Measurements from ENCODE around the gene ZSWIM9.
A peak's percentile ranks its signal among the peaks of the same experiment; 100 is the strongest.

Gene ZSWIM9

DNA sequence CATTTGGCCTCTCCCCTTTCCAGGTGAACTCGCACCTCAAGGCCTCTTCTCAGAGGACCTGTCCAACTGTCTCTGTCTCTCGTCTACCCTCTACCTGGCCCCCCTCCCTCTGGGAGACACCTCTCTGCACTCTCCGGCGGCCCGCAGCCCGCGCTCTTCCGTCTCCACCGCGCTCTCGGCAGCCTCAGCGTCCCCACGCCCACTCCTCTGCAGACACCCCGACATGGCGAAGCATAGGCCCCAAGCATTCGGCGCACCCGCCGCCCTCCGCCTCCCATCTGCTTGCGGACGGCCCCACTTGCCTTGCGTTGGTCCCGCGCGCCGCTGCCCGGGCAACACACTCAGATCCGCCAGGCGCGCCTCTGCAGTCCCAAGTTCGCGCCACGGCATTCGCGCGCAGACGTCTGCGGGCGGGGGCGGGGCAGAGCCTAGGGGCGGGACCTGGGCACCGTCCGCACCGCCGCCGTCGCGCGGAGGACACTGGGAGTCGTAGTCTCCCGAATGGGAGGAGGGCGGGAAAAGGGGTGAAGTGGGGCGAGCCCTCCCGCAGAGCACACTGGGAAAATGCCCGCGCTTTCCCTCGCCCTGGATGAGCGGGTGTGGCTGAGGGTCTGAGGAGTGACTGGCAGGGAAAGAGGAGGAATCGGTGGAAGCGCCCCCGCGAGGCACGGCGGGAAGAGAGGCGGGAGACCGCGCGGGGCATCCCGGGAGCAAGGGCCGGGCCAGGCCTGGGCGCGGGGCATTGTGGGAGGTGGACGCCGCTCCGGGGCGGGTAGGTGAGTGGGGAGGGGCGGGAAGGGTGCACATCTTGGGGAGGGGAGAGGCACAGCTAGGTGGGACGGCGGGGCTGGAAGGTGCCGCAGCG is at the start of gene ZSWIM9, which contains the start of gene LIG1:
TSS of gene ZSWIM9 (plus strand) at position 742 of the 865 bp plus-strand sequence. CDS start 1,123 bp downstream, outside the sequence.
TSS of gene LIG1 (minus strand) at position 406 of the 865 bp plus-strand sequence. CDS start 4,778 bp downstream, outside the sequence.
- DNase-seq = peak; percentile 91

DNA sequence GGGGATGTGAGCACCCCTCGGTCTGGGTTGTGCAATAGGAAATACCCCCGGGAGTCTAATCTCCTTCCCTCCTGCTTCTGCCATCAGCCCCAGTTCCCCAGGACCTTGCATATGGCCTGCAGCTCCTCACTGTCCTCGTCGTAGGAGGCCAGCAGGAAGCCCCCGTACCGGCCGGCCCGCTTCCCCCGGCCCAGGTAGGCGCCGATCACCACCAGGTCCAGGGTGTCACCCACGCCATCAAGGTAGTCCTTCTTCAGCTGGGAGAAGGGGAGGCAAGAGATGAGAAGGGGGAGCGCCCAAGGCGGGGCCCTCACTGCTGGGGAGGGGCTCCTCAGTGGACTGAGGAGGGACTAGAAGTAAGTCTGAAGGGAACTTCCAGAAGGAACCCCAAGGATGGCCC is 49.4 kb upstream of the ZSWIM9 start:
- DNase-seq = no peak

DNA sequence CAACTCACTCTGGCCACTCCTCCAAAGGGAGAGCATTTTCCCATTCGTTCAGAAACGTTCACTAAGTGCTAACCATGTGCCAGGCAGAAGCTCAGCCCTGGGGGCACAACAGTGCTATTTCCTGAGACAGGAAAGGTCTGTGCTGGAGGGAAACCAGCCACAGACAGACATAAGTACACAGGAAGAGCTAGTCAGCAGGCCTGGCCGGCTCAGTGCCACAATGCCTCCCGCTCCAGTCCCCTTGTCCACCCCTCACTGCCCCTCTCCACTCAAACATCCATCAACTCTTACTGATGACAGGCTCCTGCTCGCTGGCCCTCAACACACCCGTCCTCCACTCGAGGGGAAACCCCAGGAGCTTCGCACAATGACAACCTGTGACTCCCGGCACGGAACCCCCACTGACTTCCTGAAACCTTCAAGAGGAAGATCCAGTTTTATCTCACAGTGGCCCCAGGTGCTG is 48.5 kb upstream of the ZSWIM9 start:
- DNase-seq = no peak

DNA sequence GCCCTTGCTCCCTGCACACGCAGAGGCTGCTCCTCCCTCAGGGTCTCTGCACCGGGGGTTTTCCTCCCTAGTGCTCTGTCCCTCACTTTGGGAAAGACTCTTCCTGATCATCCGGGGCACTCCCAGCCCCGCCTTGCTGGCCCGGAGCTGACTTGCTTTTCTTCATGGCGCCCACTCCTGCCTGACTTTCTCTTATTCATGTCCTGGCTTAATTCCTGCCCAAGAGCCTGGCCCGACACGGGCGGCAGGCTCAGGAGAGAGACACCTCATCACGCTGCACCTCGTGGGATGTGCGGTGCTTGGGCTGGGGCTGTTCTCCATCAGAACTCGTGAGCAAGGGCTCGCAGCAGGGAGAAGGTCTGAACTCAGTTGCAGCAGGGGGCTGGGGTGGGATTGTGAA is 48.1 kb upstream of the ZSWIM9 start:
- no peak for DNase-seq

DNA sequence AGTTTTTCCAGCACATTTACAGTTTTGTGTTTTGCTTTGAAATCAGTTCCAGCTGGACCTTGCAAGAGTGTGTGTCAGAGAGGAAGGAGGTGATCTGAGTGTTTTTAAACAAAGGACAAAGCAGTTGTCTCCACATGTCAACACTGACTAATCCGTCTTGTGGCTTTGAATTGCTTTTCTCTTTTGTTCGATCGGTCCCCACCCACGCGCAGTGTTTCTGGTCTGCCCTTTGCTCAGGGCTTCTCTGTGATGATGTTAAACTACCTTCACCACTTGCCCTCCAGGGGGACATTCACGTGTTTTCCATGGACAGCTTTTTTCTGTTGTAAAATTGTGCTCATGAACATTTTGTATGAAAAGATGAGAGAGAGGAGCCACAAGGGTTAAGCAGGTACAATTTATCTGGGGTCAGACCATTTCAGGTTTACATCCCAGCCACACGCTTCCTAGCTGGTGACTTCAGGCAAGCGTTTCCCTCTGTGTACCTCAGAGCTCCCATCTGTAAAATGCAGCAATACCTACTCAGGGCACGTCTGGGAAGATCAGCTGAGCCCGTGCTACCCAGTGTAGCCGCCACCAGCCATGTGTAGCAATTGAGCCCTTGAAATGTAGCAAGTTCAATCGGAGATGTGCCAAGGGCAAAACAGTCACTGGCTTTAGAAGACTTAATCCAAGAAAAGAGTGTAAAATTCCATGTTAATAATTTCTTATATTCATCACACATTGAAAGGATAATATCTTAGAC is 46.4 kb upstream of the ZSWIM9 start:
- DNase-seq = no peak

DNA sequence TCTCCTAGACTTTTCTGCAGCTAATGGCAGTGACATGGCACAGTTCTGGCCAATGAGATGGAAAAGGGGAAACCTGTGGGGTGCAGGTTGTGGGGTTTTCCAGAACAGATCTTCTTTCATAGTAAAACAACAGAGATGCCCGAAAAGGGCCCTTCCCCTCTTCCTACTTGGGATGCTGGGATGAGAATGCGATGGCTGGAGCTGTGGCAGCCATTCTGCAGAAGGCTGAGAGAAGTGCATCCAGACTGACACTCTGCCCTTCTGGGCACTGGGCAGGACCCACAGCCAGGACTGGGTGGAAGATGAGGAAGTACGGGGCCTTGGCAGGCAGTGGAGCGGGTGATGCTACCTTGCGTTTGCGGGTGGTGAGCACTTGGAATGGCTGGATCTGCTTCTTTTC is 42.9 kb upstream of the ZSWIM9 start:
- DNase-seq = no peak

DNA sequence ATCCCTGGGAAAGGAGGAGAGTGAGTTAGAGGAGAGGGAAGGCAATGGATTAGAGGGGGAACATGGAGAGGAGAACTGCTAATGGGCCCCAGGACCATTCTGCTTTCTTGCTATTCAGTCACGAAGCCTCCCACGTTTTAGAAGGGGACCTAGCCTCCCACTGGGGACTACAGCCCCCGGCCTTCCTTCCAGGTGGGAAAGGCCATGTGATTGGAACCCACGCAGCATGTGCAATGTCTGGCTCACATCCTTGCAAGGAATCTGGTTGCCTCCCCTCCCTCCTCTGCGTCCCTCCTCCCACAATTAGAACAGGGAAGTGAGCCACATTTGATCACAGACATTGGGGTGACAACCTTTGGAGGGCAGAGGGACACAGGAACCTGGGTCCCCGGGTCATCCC is 37.4 kb upstream of the ZSWIM9 start:
- DNase-seq = no peak

DNA sequence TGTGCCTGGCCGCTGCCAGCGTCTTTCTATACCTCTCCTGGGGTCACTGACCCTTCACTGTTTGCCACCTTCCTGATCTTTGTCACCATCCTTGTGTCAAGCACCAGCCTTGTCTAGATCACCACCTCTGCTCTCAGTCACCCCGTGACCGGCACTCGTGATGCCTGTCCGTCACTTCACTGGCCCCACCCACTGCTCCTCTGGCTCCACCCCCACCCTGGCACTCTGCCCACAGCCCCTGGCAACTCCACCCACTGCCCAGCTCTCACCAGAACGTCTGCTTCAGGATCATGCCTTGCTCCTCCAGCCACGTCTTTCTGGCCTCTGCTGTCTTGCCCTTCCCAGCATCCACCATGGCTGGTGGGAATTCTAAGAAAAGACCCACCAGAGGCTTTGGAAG is 35.1 kb upstream of the ZSWIM9 start:
- DNase-seq = peak; percentile 4

DNA sequence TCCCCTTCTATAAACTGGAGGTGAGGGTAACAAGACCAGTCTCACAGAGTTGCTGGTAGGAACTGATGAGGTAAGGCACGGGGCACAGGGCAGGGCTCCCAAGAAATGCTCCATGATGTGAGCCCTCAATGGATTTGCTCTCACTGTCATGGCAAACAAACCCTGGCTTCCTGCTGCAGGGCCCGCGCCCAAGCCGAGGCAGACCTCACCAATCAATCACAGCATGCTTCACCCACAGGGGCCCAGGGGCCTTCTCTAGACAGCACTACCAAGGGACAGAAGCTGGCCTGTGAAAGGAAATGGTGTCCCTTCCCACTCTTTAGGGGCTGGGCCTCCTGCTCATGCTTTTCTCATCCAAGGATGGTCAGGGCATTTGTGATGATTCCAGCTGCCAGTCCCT is 33.9 kb upstream of the ZSWIM9 start:
- no peak for DNase-seq

DNA sequence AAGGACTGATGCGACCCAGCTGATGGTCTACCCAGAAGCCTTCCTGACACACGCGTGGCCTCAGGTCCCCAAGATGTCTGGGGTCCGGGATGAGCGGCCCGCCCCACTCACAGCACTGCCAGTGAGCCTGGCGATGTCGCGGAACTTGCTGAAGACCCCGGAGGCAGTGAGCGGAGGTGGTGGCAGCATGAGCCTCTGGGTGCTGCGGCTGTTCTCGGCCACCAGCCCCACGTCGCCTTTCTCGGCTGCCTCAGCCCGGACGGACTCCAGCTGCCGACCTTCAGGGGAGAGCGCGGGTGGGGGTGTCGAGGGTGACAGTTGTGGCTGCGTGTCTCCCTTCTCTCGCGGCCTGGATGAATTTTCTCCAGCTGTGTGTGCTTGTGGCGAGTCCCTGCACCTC is 33.1 kb upstream of the ZSWIM9 start:
- no peak for DNase-seq

DNA sequence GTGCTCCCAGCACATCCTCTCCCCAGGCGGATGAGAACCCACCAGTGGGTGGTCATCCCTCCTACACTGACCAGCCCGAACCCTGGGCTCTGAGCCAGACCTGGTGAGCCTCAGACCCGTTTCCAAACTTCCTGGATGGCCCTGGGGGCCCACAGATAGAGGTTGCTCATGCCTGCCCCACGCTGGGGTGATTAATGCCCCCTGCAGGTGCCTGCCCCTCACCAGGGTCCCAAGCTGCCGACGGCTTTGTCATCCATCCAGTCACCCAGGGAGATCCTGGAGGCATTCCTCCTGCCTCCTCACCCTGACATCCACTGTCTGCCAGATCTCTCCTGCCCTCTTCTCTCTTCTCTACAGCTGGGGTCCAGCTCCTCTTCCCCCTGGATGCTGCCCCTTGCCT is 31.4 kb upstream of the ZSWIM9 start:
- DNase-seq = no peak

DNA sequence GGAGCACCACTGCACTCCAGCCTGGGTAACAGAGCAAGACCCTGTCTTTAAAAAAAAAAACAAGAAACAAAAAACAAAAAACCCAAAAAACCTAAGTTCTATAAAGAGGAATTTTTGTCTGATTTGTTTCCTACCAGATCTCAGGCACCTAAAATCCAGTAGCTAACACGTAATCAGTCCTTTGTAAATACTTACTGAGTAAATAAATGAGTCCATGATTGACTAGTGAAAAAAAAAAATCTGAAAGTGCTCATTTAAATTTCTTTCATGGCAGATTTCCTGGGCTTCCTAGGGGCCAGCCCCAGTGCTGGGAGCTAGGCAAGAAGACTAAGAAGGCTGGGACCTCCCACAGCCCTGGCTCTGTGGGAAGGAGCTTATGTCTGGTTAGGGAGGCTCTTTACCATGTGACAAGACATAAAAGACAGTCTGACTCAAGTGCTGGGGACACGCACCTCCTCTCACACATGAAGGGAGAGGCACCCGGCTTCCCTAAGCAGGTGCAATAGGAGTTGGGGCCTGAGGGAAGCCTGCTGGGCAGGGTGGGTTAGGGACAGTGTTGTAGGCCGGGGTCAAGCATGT is 22.8 kb upstream of the ZSWIM9 start:
- no peak for DNase-seq

DNA sequence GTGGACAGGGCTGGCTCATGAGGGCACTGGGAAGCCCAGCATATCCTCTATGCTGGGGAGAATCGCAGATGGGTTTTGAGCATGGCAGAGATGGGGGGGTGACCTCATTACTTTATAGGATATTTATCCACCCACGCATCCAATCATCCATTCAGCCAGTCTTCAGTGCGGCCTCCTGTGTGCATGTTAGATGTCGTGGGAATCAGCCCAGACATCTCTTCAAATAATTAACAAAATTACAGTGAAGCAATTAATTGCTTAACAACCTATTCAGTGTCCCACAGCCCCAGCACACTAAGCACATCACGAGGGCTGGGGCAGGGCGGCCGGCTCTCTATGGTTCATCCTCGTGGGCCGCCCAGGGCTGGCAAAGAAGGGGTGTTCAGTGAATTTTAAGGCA is 21.9 kb upstream of the ZSWIM9 start:
- no peak for DNase-seq

DNA sequence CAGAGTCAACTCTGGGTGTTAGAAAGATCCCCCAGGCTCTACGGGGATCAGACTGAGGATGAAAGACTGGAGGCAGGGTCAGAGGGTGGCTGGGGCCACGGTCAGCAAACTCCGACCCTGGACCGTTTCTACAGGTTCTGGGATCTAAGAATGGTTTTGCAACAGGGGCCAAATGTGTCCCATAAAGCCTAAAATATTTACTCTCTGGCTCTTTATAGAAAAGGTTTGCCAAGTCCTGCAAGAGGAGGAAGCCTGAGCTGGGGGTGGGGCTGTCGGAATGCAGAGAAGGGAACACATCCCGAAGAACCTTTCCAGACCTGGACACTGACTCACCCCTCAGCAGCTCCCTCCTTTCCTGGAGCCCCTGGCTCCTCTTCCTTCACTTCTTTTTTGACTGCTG is 21.1 kb upstream of the ZSWIM9 start:
- DNase-seq = no peak

DNA sequence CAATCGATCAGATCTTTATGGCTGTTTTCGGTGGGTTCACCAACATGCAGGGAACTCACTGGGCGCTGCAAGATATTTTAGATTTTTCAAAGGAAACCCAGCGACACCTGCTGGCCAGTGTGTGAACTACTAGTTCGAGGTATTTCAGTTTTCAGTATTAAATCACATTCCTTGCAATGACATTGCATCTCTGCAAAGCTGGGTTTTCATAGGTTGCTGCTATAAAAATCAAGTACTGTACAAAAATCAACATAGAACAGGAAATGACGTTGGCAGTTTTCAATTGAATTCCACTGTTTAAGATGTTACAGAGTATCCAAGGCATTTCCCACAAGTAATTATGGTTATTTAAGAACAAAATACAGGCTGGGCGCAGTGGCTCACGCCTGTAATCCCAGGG is 17.9 kb upstream of the ZSWIM9 start:
- DNase-seq = peak; percentile 65

DNA sequence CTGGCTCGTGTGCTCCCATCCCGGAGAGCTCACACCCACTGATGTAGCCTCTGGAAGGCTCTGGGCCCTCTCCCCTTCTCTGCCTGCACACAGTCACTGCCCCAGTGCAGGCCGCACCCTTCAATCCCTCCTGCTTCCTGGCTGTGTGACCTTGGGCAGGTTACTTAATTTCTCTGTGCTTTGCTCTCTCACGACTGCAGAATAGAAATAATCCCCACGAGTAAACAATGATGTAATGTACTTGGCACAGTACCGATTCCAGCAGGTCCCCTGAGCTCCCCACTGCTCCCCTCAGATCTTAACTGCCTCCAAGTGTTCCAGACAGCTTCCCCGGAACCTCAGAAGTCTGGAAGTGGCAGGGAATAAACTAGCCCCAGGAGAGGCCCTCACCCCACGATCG is 16.5 kb upstream of the ZSWIM9 start:
- no peak for DNase-seq

DNA sequence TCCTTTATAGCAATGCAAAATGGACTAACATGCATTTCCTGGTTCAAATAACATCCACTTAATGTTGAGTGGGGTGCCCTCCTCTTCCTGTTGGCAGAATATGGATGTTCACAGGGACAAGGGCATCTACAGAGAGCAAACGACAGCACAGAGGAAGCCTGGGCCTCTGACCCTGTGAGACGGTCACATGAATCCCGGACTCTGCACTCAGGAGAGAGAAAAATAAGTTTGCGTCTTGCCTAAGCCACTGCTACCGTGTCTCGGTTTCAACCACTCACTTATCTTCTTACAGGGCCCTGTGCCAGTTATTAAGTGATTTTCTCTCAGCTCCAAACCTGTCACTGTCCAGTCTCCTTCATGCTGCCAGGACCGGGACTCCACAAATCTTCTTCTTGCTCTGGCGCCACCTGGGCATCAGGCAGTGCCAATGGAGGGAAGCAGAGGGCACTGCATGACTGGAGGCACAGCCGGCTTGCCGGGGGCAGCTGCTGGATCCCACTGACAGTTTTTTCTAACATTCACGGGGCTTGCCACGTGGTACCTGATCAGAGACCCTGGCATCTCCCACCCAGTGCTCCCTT is 12.2 kb upstream of the ZSWIM9 start:
- DNase-seq = no peak

DNA sequence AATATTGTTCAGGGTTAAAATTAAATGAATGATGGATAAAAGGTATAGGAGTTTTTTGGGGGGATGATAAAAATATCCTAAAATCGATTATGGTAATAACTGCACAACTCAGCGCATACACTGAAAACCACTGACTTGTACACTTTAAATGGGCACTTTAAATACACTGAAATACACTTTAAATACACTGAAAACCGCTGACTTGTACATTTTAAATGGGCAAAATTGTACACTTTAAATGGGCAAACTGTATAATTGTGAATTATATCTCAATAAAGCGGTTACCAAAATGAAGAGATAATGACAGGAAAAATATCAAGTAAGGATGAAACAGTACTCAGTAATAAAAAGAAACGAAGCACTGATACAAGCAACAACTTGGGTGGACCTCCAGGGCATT is 1.8 kb upstream of the ZSWIM9 start:
- no peak for DNase-seq

DNA sequence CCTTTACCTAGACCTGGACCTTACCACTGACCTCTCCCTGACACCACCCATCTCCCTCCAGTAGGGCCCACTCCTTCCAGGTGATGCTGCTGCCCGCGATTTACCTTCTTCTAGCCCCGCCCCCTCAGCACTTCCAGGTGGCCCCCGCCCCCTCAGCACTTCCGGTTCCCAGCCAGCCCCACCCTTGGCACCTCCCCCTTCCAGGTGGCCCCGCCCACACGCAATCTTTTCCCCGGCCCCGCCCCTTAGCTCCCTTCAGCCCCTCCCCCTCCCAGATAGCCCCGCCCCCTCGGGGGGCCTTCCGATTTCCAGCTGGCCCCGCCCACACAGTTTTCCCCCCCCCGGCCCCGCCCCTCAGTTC is 922 bp upstream of the ZSWIM9 start:
- peak; percentile 90 for DNase-seq

DNA sequence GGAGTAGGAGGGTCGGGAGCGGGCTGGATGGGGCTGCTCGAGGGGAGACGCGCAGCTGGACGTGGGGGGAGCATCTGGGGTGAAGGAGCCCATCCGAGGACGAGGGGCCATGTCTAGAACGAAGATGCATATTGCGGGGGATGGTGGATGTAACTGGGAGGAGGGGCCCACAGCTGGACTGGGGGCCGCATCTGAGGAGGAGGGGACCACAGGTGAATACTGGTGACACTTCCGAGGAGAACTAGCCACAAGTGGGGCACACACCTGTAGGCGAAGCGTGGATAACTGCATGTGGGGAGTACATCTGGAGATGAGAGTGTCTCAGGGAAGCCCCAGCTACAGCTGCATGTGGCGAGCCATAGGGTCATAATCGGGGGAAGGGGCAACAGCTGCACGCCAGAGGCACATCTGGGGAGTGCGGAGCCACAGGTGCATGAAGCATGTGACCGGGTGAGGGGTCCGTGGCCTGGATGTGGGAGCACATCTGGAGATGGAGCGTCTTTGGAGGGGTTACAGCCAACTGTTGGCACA is 402 bp downstream of the ZSWIM9 start:
- DNase-seq = peak; percentile 1

DNA sequence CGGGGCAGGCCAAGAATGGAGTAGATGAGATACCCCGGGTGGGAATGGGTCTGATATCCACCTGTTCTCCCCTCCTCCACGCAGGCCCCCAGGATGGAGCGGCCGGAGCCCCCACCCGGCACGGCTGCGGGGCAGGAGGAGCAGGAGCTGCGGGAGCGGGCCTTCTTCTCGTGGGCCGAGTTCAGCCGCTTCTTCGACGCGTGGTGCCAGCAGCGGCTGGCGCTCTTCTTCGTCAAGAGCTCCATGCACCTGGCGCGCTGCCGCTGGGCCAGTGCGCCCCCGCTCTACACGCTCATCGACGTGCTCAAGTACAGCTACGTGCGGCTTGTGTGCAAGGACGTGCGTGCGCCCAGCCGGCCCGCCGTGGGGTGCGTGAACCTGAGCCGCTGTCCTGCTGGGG is 1.2 kb downstream of the ZSWIM9 start:
- DNase-seq = no peak

DNA sequence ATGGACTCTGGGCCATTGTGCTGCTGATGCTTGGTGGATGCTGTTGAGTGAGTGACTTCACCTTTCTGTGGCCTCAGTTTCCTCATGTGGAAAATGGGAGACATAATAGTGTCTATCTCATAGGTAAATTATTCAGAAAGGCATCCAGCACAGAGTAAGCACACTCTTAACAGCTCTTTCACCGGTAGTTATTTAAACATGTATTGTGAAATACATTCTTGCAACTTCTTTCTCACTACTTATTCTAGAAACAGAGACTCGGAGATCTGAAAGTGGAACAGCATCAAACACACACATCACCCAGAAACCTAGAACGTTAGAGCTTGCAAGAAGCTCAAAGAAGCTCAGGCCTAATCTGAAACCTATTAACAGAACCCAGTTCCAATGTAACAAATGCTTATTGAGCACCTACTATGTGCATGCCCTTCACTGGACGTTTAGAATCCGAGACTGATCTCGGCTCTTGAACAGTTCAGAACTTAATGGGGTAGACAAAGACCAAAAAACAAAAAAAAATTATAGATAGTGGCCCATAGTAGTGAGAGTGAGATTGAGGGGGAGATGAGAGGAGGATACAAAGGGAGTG is 4.1 kb downstream of the ZSWIM9 start:
- DNase-seq = no peak

DNA sequence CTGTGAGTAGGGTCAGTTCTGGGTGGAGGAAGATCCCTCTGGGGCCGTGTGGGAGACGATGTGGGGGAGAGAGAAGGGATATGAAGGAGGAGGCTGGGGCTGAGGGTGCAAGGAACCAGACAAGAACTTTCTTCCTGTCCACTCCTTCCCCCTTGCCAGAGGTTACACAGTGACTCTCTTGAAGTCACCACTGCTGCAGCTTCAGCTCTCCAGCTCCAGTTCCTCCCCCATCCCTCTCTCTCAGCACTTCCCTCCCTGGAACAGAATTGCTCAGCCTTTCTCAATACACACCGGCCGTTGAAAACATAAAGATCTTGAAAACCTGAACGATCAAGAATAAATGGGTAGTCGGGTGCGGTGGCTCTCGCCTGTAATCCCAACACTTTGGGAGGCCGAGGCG is 5.1 kb downstream of the ZSWIM9 start:
- no peak for DNase-seq

All from CD4-positive, alpha-beta T cell treated with Interleukin-21 for 1 hour (primary cell).